Nephron progenitor cell (in vitro differentiated cells): ENCODE data around the gene MAP1LC3B.

Source experiments
- DNase-seq: peaks from one replicate; pipeline ENCODE4 v3.0.0; 2021
- H3K27ac Mint-ChIP-seq: 2 replicates; pipeline ENCODE4 v1.8.0; 2021; ENCODE audit warnings: mild to moderate bottlenecking, moderate library complexity, mixed read lengths
- H3K27me3 Mint-ChIP-seq: 2 replicates; pipeline ENCODE4 v1.8.0; 2021; ENCODE audit warnings: mild to moderate bottlenecking, low read depth, mixed read lengths; ENCODE audit not compliant: poor library complexity
- H3K36me3 Mint-ChIP-seq: 2 replicates; pipeline ENCODE4 v1.8.0; 2021; ENCODE audit warnings: low read depth, mixed read lengths
- H3K4me1 Mint-ChIP-seq: 2 replicates; pipeline ENCODE4 v1.8.0; 2021; ENCODE audit warnings: mixed read lengths
- H3K4me3 Mint-ChIP-seq: 2 replicates; pipeline ENCODE4 v1.8.0; 2021; ENCODE audit warnings: mild to moderate bottlenecking, moderate library complexity, mixed read lengths
- H3K9me3 Mint-ChIP-seq: 2 replicates; pipeline ENCODE4 v1.8.0; 2021; ENCODE audit warnings: mild to moderate bottlenecking, moderate library complexity, mixed read lengths
- TF ChIP-seq, protein P1 (sequence below): fragments of 200-600 bp; sonication (generic); IDR thresholded peaks from 2 replicates; pipeline ENCODE4 v1.5.0; 2021; ENCODE audit warnings: antibody characterized with exemption

MAP1LC3B gene

DNA sequence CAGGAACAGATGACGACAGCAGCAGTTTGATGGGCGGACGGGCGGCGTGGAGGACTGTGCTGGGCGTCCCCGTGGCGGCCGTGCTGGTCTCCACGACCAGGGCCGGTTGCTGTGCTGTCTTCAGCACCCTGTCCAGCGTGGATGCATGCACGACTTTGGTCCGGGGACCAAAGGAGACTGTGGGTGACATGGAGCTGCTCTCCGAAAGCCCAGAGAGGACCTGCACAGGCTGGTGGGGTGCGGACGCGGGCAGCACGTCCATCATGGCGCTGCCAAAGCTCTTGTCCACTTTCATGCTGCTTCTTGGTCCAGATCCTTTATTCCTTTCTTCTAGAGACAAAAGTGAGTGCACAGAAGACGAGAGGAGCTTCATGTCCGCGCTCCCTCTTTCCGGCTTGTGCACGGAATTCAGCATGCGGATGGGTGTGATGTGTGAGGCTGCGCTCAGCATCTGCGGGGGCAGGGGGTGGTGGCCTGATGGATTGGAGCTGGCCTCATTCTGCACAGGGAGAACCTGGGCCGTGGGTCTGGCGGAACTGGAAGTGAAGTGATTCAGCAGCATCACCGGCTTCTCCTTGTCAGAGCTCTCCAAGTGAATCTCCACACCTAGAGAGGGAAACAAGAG lies 20.3 kb downstream of the MAP1LC3B start:
- DNase-seq = no peak
- Mint-ChIP-seq H3K9me3 (no peaks in the 10 kb centered on the region), H3K4me1 (peaks cover 8% of the 10 kb centered on the region), H3K27ac (peak overlapping the region; percentile 86), H3K27me3 (no peaks in the 10 kb centered on the region), H3K4me3 (no peak overlapping the region), H3K36me3 (peaks cover 61% of the 10 kb centered on the region)
- TF ChIP-seq, protein P1, sequence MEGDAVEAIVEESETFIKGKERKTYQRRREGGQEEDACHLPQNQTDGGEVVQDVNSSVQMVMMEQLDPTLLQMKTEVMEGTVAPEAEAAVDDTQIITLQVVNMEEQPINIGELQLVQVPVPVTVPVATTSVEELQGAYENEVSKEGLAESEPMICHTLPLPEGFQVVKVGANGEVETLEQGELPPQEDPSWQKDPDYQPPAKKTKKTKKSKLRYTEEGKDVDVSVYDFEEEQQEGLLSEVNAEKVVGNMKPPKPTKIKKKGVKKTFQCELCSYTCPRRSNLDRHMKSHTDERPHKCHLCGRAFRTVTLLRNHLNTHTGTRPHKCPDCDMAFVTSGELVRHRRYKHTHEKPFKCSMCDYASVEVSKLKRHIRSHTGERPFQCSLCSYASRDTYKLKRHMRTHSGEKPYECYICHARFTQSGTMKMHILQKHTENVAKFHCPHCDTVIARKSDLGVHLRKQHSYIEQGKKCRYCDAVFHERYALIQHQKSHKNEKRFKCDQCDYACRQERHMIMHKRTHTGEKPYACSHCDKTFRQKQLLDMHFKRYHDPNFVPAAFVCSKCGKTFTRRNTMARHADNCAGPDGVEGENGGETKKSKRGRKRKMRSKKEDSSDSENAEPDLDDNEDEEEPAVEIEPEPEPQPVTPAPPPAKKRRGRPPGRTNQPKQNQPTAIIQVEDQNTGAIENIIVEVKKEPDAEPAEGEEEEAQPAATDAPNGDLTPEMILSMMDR = no peak

DNA sequence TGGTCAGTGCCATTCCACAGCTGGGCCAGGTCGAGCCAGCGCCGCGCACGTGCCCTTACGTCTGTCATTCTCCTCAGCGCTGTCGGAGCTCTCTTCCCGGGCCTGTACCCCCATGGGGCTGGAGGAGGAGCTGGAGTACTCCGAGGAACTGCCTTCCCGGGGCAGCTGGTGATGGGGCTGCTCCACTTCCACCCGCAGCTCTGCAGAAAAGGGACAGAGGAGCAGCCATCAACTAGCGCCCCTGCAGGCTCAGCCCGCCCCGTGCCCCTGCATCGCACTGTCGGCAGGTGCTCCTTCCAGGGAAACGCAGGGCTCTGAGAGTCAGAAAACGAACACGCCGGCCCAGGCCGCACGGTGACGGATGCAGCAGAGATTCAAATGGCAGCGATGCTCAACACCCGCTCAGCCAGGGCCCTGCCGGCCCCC lies 20.9 kb downstream of the MAP1LC3B start:
- Mint-ChIP-seq H3K36me3 (peaks cover 56% of the 10 kb centered on the region), H3K4me3 (no peak overlapping the region), H3K27ac (no peak overlapping the region), H3K4me1 (peaks cover 13% of the 10 kb centered on the region), H3K9me3 (no peaks in the 10 kb centered on the region), H3K27me3 (no peaks in the 10 kb centered on the region)
- TF ChIP-seq, protein P1 = no peak
- no peak for DNase-seq

DNA sequence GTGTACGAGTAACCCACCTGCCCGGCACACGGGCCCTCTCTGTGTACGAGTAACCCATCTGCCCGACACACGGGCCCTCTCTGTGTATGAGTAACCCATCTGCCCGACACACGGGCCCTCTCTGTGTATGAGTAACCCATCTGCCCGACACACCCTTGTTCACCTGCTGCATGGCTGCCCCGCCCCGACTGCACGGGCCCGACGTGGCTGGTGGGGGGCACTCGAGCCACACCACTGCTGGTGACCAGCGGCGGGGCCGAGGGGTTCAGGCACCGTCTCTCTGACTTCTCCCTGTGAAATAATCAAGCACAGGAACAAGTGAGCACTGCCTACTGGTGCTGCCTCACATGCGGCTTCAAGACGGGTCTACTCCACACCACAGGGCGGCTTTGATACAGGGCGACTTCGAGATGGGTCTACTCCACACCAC lies 22.1 kb downstream of the MAP1LC3B start:
- H3K27ac Mint-ChIP-seq = no peak overlapping the region
- H3K4me1 Mint-ChIP-seq = peaks cover 19% of the 10 kb centered on the region
- no peak overlapping the region for H3K4me3 Mint-ChIP-seq
- H3K27me3 Mint-ChIP-seq = no peaks in the 10 kb centered on the region
- no peak for DNase-seq
- no peaks in the 10 kb centered on the region for H3K9me3 Mint-ChIP-seq
- TF ChIP-seq, protein P1 = no peak
- peaks cover 47% of the 10 kb centered on the region for H3K36me3 Mint-ChIP-seq

DNA sequence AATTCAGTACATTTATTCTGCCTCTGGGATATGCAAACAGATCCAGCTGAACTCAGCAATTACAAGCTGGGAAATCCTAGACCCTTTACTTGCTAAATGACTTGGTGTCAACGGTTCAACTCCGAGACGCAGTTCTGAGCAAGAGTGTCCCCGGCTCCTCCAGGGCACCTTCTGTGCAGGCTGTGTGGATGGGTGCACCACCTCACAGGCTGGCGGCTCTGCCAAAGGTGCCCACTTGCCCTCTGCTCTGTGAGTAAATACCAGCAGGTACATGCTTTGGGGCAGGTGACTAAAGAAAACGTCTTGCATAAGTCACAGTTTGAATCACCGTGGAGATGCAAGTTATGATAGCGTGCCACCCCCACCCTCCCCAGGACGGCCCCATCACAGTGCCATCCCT lies 23.3 kb downstream of the MAP1LC3B start:
- H3K27me3 Mint-ChIP-seq = no peaks in the 10 kb centered on the region
- H3K27ac Mint-ChIP-seq = no peak overlapping the region
- peaks cover 19% of the 10 kb centered on the region for H3K4me1 Mint-ChIP-seq
- H3K4me3 Mint-ChIP-seq = no peak overlapping the region
- no peak for DNase-seq
- TF ChIP-seq, protein P1 = no peak
- H3K36me3 Mint-ChIP-seq = peaks cover 46% of the 10 kb centered on the region
- H3K9me3 Mint-ChIP-seq = no peaks in the 10 kb centered on the region

DNA sequence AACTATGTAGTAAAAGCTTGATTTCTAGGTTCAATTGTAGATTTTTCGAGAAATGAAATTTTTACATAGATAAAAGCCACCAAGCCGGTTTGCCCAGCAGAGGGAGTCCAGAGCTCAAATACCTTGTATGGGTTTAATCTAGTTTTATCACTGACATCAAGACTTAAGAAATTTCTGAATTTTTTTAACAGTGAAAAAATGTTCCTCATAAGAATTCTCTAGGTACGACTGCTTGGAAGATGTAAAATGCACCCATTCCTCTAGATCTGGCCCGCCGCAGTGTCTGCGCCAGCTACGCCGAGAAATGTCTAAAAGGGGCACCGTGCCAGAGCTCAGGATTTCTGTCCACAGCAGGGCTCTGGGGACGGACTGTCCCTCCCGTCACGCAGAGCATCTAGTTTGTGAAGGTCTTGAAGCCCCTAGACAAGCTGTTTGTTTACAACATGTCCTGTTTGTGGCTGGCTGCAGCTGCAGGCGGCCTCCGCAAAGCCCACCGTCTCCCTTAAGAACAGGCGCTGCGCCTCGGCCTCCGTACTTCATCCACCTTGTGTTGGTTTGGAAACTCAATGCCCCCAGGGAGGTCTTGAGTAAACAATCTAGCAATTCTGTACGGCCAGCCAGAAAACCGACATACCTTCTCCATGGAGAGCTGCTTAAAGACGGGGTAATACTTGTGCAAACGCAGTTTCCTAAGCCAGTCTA lies 24.8 kb downstream of the MAP1LC3B start:
- Mint-ChIP-seq H3K27me3 (no peaks in the 10 kb centered on the region), H3K9me3 (no peaks in the 10 kb centered on the region), H3K4me3 (no peak overlapping the region), H3K27ac (peak overlapping the region; percentile 71), H3K4me1 (peaks cover 19% of the 10 kb centered on the region), H3K36me3 (peaks cover 46% of the 10 kb centered on the region)
- DNase-seq = no peak
- TF ChIP-seq, protein P1 = peak; percentile 52

DNA sequence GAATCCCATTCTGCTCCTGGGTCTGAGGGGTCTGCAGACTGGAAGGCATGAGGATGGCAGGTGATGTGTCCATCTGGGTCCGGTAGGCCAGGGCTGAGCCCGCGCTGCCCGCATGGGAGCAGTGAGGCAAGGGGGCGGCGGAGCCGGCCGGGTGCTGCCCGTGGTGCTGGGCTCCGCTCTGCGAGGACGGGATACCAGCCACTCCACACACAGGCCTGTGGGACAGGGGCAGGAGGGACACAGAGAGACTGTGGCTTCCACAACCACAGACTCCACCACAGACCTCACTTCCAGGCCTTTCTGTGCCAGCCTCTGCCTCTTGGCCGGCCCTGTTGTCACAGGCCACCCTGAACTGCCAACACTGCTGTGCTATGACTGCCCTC lies 25.4 kb downstream of the MAP1LC3B start:
- TF ChIP-seq, protein P1 = no peak
- no peak overlapping the region for H3K4me3 Mint-ChIP-seq
- H3K4me1 Mint-ChIP-seq = peaks cover 19% of the 10 kb centered on the region
- no peaks in the 10 kb centered on the region for H3K27me3 Mint-ChIP-seq
- H3K27ac Mint-ChIP-seq = peak overlapping the region; percentile 71
- no peaks in the 10 kb centered on the region for H3K9me3 Mint-ChIP-seq
- no peak for DNase-seq
- H3K36me3 Mint-ChIP-seq = peaks cover 46% of the 10 kb centered on the region
